NCI-H2171 treated with DMSO at 0.1 percent for 48 hours (cell line): ENCODE measurements around the gene NEAT1.
"Not testable (repeated sequence)": the region's sequence is repeated elsewhere in the genome, so short reads cannot be mapped to it uniquely, and the experiment has no call there.

Experiments used
- DNase-seq: peaks from one replicate; lab custom pipeline; 2025; lab: John Stamatoyannopoulos, UW

NEAT1 gene

GRCh38 chr11:65448418-65449105, 26.0 kb downstream of the NEAT1 start:
- DNase-seq, result no peak

DNA sequence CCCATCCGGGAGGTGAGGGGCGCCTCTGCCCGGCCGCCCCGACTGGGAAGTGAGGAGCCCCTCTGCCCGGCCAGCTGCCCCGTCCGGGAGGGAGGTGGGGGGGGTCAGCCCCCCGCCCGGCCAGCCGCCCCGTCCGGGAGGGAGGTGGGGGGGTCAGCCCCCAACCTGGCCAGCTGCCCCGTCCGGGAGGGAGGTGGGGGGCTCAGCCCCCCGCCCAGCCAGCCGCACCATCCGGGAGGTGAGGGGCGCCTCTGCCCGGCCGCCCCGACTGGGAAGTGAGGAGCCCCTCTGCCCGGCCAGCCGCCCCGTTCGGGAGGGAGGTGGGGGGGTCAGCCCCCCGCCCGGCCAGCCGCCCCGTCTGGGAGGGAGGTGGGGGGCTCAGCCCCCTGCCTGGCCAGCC, 28.7 kb downstream of the NEAT1 start:
- not testable (repeated sequence) for DNase-seq

- not testable (repeated sequence) for DNase-seq
Measured at GRCh38 chr11:65452259-65452658, 29.7 kb downstream of the NEAT1 start.

GRCh38 chr11:65452806-65453490, 30.4 kb downstream of the NEAT1 start:
- DNase-seq, result no peak

- DNase-seq, result no peak
Measured at GRCh38 chr11:65454311-65454695, 31.7 kb downstream of the NEAT1 start.

DNA sequence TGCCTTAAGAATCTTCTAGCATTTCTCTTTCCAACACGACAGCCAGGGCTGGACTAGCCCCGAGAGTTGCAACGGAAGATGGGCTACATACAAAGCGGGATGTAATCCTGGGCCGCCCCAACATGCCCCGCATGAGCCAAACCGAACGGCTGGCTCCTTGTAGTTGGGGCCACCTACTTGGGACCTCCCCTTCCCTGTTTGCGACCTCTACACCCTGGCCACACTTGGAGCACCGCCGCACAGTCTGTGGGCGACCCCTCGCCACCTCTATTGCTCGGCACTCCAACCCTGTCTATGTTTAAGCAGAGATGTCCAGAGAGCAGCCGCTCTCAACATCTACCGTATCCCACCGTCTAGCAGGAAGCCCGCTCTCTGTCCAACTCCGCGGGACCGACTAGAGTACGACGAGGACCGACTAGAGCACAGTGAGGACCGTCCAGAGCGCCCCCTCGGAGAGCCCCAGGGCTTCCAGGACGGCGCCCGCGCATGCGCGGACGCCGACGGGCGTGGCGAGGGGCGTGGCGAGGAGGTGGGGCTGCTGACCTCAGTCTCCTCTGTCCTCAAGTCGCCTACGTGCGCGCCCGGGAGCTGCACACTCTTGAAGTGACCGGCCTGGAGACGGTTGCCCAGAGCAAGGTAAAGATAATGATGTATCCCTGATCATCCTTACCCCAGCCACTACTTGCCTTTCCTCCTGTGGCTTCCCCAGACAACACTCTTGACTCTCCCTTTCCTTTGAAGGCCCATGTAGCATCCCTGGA, 32.3 kb downstream of the NEAT1 start:
- DNase-seq, result peak; percentile 84

GRCh38 chr11:65456418-65456817, 33.8 kb downstream of the NEAT1 start:
- no peak for DNase-seq

DNA sequence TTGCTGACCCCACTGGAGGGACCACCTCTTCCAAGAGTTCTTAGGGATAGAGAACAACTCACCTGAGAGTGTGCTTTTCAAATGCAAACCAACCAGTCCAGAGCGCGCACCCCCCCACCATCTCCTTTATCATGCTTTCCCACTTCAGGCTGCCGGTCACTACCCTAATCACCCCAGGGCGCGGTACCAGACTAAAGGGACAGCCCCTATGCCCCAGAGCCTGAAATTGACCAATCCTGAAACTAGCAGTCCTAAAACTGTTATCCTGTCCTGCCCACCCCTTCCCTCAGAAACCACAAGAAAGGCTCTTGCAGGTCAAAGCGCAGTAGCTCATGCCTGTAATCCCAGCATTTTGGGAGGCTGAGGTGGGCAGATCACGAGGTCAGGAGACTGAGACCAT, 37.0 kb downstream of the NEAT1 start:
- DNase-seq, result no peak

DNA sequence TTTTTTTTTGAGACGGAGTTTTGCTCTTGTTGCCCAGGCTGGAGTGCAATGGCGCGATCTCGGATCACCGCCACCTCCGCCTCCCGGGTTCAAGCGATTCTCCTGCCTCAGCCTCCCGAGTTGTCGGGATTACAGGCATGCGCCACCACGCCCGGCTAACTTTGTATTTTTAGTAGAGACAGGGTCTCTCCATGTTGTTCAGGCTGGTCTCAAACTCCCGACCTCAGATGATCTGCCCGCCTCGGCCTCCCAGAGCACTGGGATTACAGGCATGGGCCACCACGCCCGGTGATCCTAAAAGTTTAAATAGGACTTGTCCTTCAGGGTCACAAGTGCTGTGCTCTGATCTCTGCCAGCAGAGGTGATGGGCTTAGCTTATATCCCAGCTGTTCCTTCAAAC, 42.9 kb downstream of the NEAT1 start:
- DNase-seq, result not testable (repeated sequence)

- not testable (repeated sequence) for DNase-seq
Measured at GRCh38 chr11:65467306-65467705, 44.7 kb downstream of the NEAT1 start.

- DNase-seq, result no peak
Measured at GRCh38 chr11:65468874-65469333, 46.3 kb downstream of the NEAT1 start.

DNA sequence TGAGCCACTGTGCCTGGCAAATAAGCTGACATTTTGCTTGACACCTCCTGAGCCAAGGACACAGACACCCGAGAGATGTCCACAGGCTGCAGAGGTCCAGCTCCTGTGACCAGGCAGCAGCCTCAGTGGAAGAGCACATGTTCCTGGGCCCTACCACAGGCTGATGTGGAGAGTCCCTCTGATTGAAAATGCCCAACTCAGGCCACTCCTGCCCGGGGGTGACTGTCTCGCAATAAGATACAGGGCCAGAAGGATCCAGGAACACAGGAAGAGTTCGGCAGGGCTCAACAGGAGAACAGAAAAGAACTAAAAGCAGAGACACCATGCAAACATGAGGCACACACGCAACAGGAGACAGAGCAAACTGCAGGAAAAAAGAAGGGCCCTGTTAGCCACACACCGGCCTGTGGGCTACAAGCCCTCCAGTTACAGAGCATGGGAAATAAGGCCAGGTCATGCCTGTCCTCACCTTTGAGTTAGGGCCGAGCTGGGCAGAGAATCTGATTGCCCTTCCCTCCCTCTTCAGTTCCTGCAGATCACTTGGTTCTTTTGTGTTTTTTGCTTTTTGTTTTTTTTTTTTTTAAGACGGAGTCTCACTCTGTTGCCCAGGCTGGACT, 47.9 kb downstream of the NEAT1 start:
- DNase-seq, result no peak

DNA sequence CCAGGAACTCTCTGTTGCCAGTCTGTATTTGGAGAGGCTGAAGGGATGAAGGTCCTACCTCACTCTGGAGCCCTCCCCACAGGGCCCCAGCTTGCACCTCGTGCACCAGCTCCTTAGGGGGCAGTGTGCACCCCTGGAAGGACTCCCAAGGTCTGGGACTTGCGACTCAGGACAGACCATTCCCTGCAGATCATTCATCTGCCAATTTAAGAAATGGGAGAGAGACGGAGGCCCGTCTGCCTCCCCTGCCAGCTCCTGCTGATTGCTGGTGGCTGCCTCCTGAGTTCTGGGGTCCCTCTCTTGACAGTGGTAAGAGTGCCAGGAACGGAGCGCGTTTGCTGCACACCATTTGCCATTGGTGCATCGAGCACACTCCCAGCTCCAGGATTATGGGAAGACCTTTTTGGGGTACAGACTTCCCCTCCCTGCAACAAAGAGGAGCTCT, 48.9 kb downstream of the NEAT1 start:
- DNase-seq, result no peak

GRCh38 chr11:65472588-65473277, 50.1 kb downstream of the NEAT1 start:
- DNase-seq, result not testable (repeated sequence)

GRCh38 chr11:65473278-65473860, 50.8 kb downstream of the NEAT1 start:
- DNase-seq, result no peak

- no peak for DNase-seq
Measured at GRCh38 chr11:65474864-65475263, 52.3 kb downstream of the NEAT1 start.

DNA sequence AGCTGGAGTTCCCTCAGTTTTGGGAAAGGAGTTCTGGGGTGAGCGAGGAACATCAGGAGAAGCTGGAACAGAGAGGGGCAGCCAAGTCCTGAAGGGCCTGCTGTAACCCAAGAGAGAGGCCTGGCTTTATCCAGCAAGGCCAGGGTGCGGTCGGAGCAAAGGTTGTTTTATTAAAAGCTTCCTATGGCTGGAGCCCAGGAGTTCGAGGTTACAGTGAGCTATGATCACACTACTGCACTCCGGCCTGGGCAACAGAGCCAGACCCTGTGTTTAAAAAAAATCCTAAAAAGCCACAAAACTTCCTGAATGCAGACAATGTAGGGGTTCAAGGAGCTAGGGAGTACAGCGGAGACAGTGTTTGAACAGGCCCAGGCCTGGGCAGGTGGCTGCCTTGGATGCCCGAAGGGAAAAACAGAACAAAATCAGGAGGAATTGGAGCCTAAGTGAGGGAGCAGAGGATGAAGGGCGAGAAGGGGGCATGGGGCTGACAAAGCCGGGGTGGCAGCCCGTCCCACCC, 54.1 kb downstream of the NEAT1 start:
- DNase-seq, result no peak

GRCh38 chr11:65477149-65477965, 54.8 kb downstream of the NEAT1 start:
- peak; percentile 91 for DNase-seq

DNA sequence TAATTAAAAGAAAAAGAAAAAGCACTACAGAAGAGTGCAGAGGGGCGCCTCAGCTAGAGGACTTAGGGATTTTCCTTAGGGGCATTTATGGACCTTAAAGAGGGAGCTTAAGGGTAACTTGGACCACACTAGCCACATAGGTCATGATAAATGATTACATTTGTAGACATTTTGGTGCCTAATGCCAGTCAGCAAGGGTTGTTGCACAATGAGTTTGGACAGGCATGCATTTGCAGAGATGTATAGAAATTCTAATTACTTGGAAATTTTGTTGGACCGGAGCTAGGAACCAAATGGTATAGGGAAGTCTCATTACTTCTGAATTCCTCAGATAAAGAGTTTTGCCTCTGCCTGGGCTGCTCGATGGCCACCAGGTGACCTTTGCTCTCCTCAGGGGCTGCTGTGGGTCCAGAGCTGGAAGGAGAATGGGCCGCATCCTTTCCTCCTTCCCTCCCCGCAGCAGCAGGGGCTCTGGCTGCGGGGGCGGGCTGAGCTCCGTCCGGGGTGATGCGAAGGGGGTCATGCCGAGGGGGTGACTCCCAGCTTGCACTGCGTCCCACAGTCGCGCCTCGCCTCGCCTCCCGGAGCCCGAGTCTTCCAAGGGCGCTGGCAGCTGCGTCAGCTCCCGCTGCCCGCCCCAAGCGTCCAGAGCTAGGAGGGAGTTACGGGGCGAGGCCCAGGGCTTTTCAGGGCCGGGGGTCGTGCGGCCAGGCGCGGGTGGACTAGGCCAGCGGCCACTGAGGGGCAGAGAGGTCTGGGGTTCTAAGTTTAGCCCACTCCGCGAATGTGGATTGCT, 56.0 kb downstream of the NEAT1 start:
- no peak for DNase-seq
